GM19468 (cell line): ENCODE data around the gene RPP30.
"Not testable (repeated sequence)": the region's sequence is repeated elsewhere in the genome, so short reads cannot be mapped to it uniquely, and the experiment has no call there.

Source experiments
- ATAC-seq: cut with Tn5 transposase; IDR thresholded peaks from one replicate; pipeline ENCODE4 v1.9.1; 2021; ENCODE audit warnings: mild to moderate bottlenecking, moderate library complexity, moderate number of reproducible peaks; ENCODE audit not compliant: unreplicated experiment; ENCODE audit errors: extremely low read depth

RPP30 gene

GRCh38 chr10:90937645-90938258 lies 66.0 kb downstream of the RPP30 start:
- no peak for ATAC-seq

- no peak for ATAC-seq
Measured at GRCh38 chr10:90939116-90939515, 67.3 kb downstream of the RPP30 start.

- ATAC-seq: no peak
Measured at GRCh38 chr10:90939648-90940047, 67.9 kb downstream of the RPP30 start.

- not testable (repeated sequence) for ATAC-seq
Measured at GRCh38 chr10:90942980-90943379, 71.2 kb downstream of the RPP30 start.

GRCh38 chr10:90944749-90945148 lies 73.0 kb downstream of the RPP30 start:
- ATAC-seq: no peak

- no peak for ATAC-seq
Measured at GRCh38 chr10:90945491-90946070, 73.8 kb downstream of the RPP30 start.

- ATAC-seq: no peak
Measured at GRCh38 chr10:90947030-90947960, 75.5 kb downstream of the RPP30 start.
